Loucy (cell line): Measurements from ENCODE around the gene EEPD1.

Source experiments
- H2AFZ ChIP-seq: fragments of 200-600 bp; sonication (generic); 2 replicates; pipeline ENCODE4 v1.6.0; 2016; ENCODE audit warnings: antibody characterized with exemption, mild to moderate bottlenecking, low read length, moderate library complexity
- H3F3A ChIP-seq: fragments of 200-600 bp; 2 replicates; pipeline ENCODE4 v1.6.0; 2016; ENCODE audit warnings: antibody characterized with exemption, low read depth, mild to moderate bottlenecking
- H3K27me3 ChIP-seq: fragments of 200-600 bp; sonication (generic); 2 replicates; pipeline ENCODE4 v1.6.1; 2014; ENCODE audit warnings: low read length, mild to moderate bottlenecking; ENCODE audit not compliant: insufficient read depth, poor library complexity, severe bottlenecking
- H3K36me3 ChIP-seq: fragments of 200-600 bp; sonication (generic); 2 replicates; pipeline ENCODE4 v1.6.1; 2016; ENCODE audit warnings: low read length; ENCODE audit not compliant: insufficient read depth
- H3K4me1 ChIP-seq: fragments of 200-600 bp; sonication (generic); 2 replicates; pipeline ENCODE4 v1.5.1; 2014; ENCODE audit warnings: low read length, mild to moderate bottlenecking; ENCODE audit not compliant: insufficient read depth, poor library complexity, severe bottlenecking
- H3K4me2 ChIP-seq: fragments of 200-600 bp; sonication (generic); 2 replicates; pipeline ENCODE4 v1.6.0; 2014; ENCODE audit warnings: antibody characterized with exemption, low read length, low read depth, mild to moderate bottlenecking; ENCODE audit not compliant: poor library complexity, severe bottlenecking
- H3K4me3 ChIP-seq: fragments of 200-600 bp; sonication (generic); 2 replicates; pipeline ENCODE4 v1.5.1; 2014; ENCODE audit warnings: low read length, mild to moderate bottlenecking, mixed read lengths; ENCODE audit not compliant: poor library complexity, severe bottlenecking
- H3K79me2 ChIP-seq: fragments of 200-600 bp; sonication (generic); 2 replicates; pipeline ENCODE4 v1.6.1; 2014; ENCODE audit warnings: low read length; ENCODE audit not compliant: insufficient read depth
- H3K9ac ChIP-seq: fragments of 200-600 bp; sonication (generic); 2 replicates; pipeline ENCODE4 v1.6.0; 2014; ENCODE audit warnings: mild to moderate bottlenecking, low read depth, low read length, moderate library complexity; ENCODE audit not compliant: poor library complexity, severe bottlenecking
- H3K9me2 ChIP-seq: fragments of 200-600 bp; sonication (generic); replicated peaks from 2 replicates; pipeline ENCODE4 v1.6.1; 2016; ENCODE audit warnings: low read depth, low read length, mixed read lengths
- H3K9me3 ChIP-seq: fragments of 200-600 bp; sonication (generic); 2 replicates; pipeline ENCODE4 v1.6.1; 2014; ENCODE audit warnings: mild to moderate bottlenecking, antibody characterized with exemption, low read length, low read depth; ENCODE audit not compliant: insufficient read depth
- H4K20me1 ChIP-seq: fragments of 200-600 bp; sonication (generic); 2 replicates; pipeline ENCODE4 v1.6.0; 2014; ENCODE audit warnings: antibody characterized with exemption, low read length, mild to moderate bottlenecking; ENCODE audit not compliant: insufficient read depth, poor library complexity, severe bottlenecking
- EZH2phosphoT487 ChIP-seq: fragments of 200-600 bp; IDR thresholded peaks from 2 replicates; pipeline ENCODE4 v1.6.1; 2018; ENCODE audit warnings: antibody characterized with exemption, mild to moderate bottlenecking, moderate library complexity, borderline replicate concordance
- TF ChIP-seq, protein P1 (sequence below): fragments of 200-600 bp; sonication (generic); conservative IDR thresholded peaks from 2 replicates; pipeline ENCODE4 v1.5.1; 2014; ENCODE audit warnings: mild to moderate bottlenecking, antibody characterized with exemption, low read length

Gene EEPD1

DNA sequence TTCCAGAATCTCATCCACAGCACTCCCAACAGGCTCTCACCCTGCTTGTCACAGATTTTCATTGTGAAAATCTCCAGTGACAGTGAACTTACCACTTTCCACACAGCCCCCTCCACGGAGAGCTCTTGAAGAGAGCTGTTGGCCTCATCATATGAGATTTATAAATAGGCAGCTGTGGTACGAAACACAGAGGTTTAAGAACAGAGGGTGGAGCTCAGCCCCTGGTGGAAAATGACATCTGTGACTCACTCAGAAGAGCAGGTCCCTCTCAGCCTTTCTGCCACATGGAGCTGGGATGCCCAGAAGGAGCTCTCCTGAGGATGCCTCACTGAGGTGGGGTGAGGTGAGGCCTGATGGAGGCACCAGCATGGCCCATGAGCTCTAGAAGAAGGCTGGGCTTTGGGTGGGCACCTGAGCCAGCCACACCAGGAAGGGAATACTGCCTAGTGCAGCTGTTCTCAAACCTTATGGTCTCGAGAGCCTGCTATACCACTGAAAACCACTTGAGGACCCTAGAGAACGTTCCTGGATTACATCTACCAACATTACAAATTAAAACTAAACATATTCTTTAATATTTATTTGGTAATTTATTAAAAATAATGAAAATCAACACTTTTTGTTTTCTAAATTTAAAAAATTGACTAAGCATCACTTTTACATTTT is 25.8 kb upstream of the EEPD1 start:
- no peak overlapping the region for H3K4me2 ChIP-seq
- no peak overlapping the region for H3K4me3 ChIP-seq
- TF ChIP-seq EZH2phosphoT487: no peak
- TF ChIP-seq, protein P1, sequence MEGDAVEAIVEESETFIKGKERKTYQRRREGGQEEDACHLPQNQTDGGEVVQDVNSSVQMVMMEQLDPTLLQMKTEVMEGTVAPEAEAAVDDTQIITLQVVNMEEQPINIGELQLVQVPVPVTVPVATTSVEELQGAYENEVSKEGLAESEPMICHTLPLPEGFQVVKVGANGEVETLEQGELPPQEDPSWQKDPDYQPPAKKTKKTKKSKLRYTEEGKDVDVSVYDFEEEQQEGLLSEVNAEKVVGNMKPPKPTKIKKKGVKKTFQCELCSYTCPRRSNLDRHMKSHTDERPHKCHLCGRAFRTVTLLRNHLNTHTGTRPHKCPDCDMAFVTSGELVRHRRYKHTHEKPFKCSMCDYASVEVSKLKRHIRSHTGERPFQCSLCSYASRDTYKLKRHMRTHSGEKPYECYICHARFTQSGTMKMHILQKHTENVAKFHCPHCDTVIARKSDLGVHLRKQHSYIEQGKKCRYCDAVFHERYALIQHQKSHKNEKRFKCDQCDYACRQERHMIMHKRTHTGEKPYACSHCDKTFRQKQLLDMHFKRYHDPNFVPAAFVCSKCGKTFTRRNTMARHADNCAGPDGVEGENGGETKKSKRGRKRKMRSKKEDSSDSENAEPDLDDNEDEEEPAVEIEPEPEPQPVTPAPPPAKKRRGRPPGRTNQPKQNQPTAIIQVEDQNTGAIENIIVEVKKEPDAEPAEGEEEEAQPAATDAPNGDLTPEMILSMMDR: no peak
- H3K9me2 ChIP-seq: no peaks in the 10 kb centered on the region
- peaks cover 10% of the 10 kb centered on the region for H3K4me1 ChIP-seq
- H3K36me3 ChIP-seq: no peaks in the 10 kb centered on the region
- H4K20me1 ChIP-seq: no peaks in the 10 kb centered on the region
- H3K79me2 ChIP-seq: no peaks in the 10 kb centered on the region
- no peak overlapping the region for H3K9ac ChIP-seq
- H3F3A ChIP-seq: no peaks in the 10 kb centered on the region
- no peaks in the 10 kb centered on the region for H3K9me3 ChIP-seq
- H2AFZ ChIP-seq: no peak overlapping the region
- H3K27me3 ChIP-seq: no peaks in the 10 kb centered on the region

DNA sequence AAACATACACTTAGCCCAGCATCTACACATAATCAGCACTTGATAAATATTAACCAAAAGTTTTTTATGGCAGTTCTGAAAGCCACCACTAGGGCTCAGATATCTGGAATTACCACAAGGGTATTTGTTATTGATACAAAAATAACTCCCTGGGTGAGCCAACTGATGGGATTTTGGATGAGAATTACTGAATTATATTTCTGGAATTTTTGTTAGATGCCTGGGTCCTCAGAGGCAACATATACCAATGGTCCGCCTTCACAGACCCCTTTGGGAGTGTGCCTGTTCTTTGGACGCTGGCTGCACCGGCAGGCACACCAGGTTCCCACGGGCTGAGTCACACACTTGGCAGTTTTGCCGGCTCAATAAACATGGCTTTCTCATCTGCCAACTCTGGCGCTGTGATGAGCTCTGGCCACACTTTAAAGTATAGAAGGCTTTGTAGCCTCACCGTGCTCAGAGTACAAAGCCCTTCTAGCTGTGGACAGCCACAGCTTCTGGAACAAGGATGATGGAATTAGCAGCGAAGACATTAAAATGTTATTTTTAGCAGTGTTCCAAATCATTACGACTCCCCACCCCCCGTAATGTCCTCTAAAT is 24.5 kb upstream of the EEPD1 start:
- Histone ChIP-seq H3K4me3 (no peak overlapping the region), H3F3A (no peaks in the 10 kb centered on the region), H3K36me3 (no peaks in the 10 kb centered on the region), H4K20me1 (no peaks in the 10 kb centered on the region), H2AFZ (no peak overlapping the region), H3K9ac (no peak overlapping the region), H3K4me1 (peaks cover 10% of the 10 kb centered on the region), H3K4me2 (no peak overlapping the region), H3K9me2 (no peaks in the 10 kb centered on the region), H3K79me2 (no peaks in the 10 kb centered on the region), H3K9me3 (no peaks in the 10 kb centered on the region), H3K27me3 (no peaks in the 10 kb centered on the region)
- TF ChIP-seq, protein P1: peak; percentile 75
- no peak for TF ChIP-seq EZH2phosphoT487

DNA sequence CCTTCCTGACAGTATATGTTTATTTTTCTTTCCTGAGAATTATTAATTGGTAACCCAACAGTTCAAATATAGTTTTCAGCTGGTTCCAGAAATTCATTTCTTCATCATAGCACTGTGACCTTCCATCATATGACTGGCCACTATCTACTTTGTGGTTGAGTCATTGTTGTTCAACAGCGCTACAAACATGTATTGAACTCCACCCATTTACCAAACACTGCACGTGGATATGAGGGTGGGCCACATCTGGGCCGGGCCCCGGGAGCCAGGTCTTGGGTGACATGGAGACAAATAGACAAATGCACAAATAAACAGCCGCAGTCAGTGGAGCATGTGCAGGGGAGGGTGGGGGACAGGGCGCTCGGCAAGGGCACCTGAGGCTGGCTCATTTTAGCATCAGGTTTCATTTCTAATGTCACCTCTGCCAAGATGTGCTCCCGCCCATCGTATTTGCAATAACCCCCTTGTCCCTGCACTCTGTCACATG is 24.0 kb upstream of the EEPD1 start:
- Histone ChIP-seq H3K4me2 (no peak overlapping the region), H4K20me1 (no peaks in the 10 kb centered on the region), H3K36me3 (no peaks in the 10 kb centered on the region), H3K4me3 (no peak overlapping the region), H3K79me2 (no peaks in the 10 kb centered on the region), H3K9ac (no peak overlapping the region), H3F3A (no peaks in the 10 kb centered on the region), H3K27me3 (no peaks in the 10 kb centered on the region), H3K9me3 (no peaks in the 10 kb centered on the region), H2AFZ (no peak overlapping the region), H3K9me2 (no peaks in the 10 kb centered on the region), H3K4me1 (peaks cover 10% of the 10 kb centered on the region)
- TF ChIP-seq EZH2phosphoT487: no peak
- TF ChIP-seq, protein P1: no peak
